ENCODE data around the gene LDLRAD1. TPM values are rescaled to one million over a fixed set of nuclear protein-coding genes. Genes with fewer than 3 reads are reported as not detected.

The LDLRAD1 gene
- total RNA-seq, 2 experiments from 2014 or later: not detected

GRCh38 chr1:54047384-54048305 lies 29.7 kb upstream of the LDLRAD1 start:
- Histone ChIP-seq H3K4me1 (ENCODE audit: insufficient read depth, low read length) (peaks cover 26% of the 10 kb centered on the region), H3K9me3 (ENCODE audit: control insufficient read depth in 1 of 2, insufficient read depth in 1 of 2, low read length in 2 of 2) (no peaks in the 10 kb centered on the region), H3K4me3 (ENCODE audit: low read length) (no peak overlapping the region), H3K27me3 (ENCODE audit: control insufficient read depth in 1 of 2, insufficient read depth in 2 of 2, low read length in 2 of 2) (no peaks in the 10 kb centered on the region), H3K27ac (ENCODE audit: low read depth in 1 of 2, low read length in 2 of 2) (no peak overlapping the region), H3K36me3 (ENCODE audit: insufficient read depth, low read length) (peaks cover 29% of the 10 kb centered on the region)
- no peak for DNase-seq
- no peak for ATAC-seq (ENCODE audit: poor library complexity)
- ChIA-PET CTCF (no interaction called here), POLR2A (no interaction called here)
- Mint-ChIP-seq H3K4me1 (ENCODE audit: low read depth) (peaks cover 51% of the 10 kb centered on the region), H3K36me3 (ENCODE audit: low read depth) (peaks cover 56% of the 10 kb centered on the region), H3K4me3 (peak overlapping the region; percentile 3), H3K27ac (peak overlapping the region; percentile 41), H3K9me3 (no peaks in the 10 kb centered on the region), H3K27me3 (no peaks in the 10 kb centered on the region)
- no peak for TF ChIP-seq CTCF (IDR thresholded peaks at IDR 0.05)
- intact Hi-C loops (cut with DNase I, micrococcal nuclease): no loop called here

GRCh38 chr1:54046671-54047383 lies 28.8 kb upstream of the LDLRAD1 start:
- Histone ChIP-seq H3K27ac (ENCODE audit: low read depth in 1 of 2, low read length in 2 of 2) (no peak overlapping the region), H3K4me1 (ENCODE audit: insufficient read depth, low read length) (peaks cover 23% of the 10 kb centered on the region), H3K9me3 (ENCODE audit: control insufficient read depth in 1 of 2, insufficient read depth in 1 of 2, low read length in 2 of 2) (no peaks in the 10 kb centered on the region), H3K4me3 (ENCODE audit: low read length) (no peak overlapping the region), H3K27me3 (ENCODE audit: control insufficient read depth in 1 of 2, insufficient read depth in 2 of 2, low read length in 2 of 2) (no peaks in the 10 kb centered on the region), H3K36me3 (ENCODE audit: insufficient read depth, low read length) (peaks cover 37% of the 10 kb centered on the region)
- CTCF ChIA-PET: no interaction called here
- intact Hi-C loops (cut with DNase I, micrococcal nuclease): no loop called here
- no peak for ATAC-seq (ENCODE audit: poor library complexity)
- POLR2A ChIA-PET: no interaction called here
- Mint-ChIP-seq H3K4me3 (peak overlapping the region; percentile 3), H3K27me3 (no peaks in the 10 kb centered on the region), H3K36me3 (ENCODE audit: low read depth) (peaks cover 65% of the 10 kb centered on the region), H3K27ac (peak overlapping the region; percentile 41), H3K9me3 (no peaks in the 10 kb centered on the region), H3K4me1 (ENCODE audit: low read depth) (peaks cover 51% of the 10 kb centered on the region)
- no peak for DNase-seq
- TF ChIP-seq CTCF (IDR thresholded peaks at IDR 0.05): no peak

- POLR2A ChIA-PET: no interaction called here
- no peak overlapping the region for H3K4me3 ChIP-seq (ENCODE audit: low read length)
- CTCF ChIA-PET: no interaction called here
- intact Hi-C loops (cut with DNase I, micrococcal nuclease): no loop called here
- no peaks in the 10 kb centered on the region for H3K27me3 ChIP-seq (ENCODE audit: control insufficient read depth in 1 of 2, insufficient read depth in 2 of 2, low read length in 2 of 2)
- H3K9me3 ChIP-seq (ENCODE audit: control insufficient read depth in 1 of 2, insufficient read depth in 1 of 2, low read length in 2 of 2): no peaks in the 10 kb centered on the region
- H3K36me3 ChIP-seq (ENCODE audit: insufficient read depth, low read length): peaks cover 48% of the 10 kb centered on the region
- peaks cover 17% of the 10 kb centered on the region for H3K4me1 ChIP-seq (ENCODE audit: insufficient read depth, low read length)
- peaks cover 46% of the 10 kb centered on the region for H3K4me1 Mint-ChIP-seq (ENCODE audit: low read depth)
- no peak for TF ChIP-seq CTCF (IDR thresholded peaks at IDR 0.05)
- no peaks in the 10 kb centered on the region for H3K9me3 Mint-ChIP-seq
- H3K27me3 Mint-ChIP-seq: no peaks in the 10 kb centered on the region
- ATAC-seq (ENCODE audit: poor library complexity) (no peak), DNase-seq (no peak)
- H3K4me3 Mint-ChIP-seq: no peak overlapping the region
- peak overlapping the region; percentile 49 for H3K27ac Mint-ChIP-seq
- H3K36me3 Mint-ChIP-seq (ENCODE audit: low read depth): peaks cover 78% of the 10 kb centered on the region
- no peak overlapping the region for H3K27ac ChIP-seq (ENCODE audit: low read depth in 1 of 2, low read length in 2 of 2)
These were observed 27.5 kb upstream of the LDLRAD1 start for GRCh38 chr1:54045496-54045895.

Data from CD4-positive, alpha-beta T cell (primary cell).